Measurements from ENCODE around the gene ZSWIM8.

ZSWIM8 gene

GRCh38 chr10:73785721-73786511 is 510 bp downstream of the ZSWIM8 start:
- Histone ChIP-seq H3K4me3 (ENCODE audit: low read depth, low read length) (peak overlapping the region; percentile 93), H3K9me3 (ENCODE audit: control insufficient read depth, insufficient read depth, low read depth, low read length) (no peaks in the 10 kb centered on the region), H3K36me3 (ENCODE audit: control insufficient read depth in 2 of 2, insufficient read depth in 1 of 2, low read length in 2 of 2) (peaks cover 0 to 38% of the 10 kb centered on the region in 2 experiments; a peak in 2 of 3 replicates), H3K27ac (ENCODE audit: extremely low read depth, low read depth, low read length) (peak overlapping the region; percentile 74), H3K4me1 (ENCODE audit: control insufficient read depth, insufficient read depth, low read length) (peaks cover 8% of the 10 kb centered on the region; the same call in 1 of the 2 replicates)
- ChIA-PET POLR2A (interaction anchor here (0.6 to 2.1 kb wide), 11 partner anchors 9 to 393 kb away, joined by 3 to 18 read pairs (median 4); a partner anchor contains a TSS), CTCF (no interaction called here)
- TF ChIP-seq PRDM4 (tag by site-specific recombination; IDR thresholded peaks at IDR 0.05) (no peak), PATZ1 (tag by site-specific recombination; IDR thresholded peaks at IDR 0.05) (0 out of 2 replicates have a peak, but pooled peaks have one; percentile 41), ZBTB20 (tag by site-specific recombination; IDR thresholded peaks at IDR 0.05) (peak; percentile 55; the same call in 1 of the 2 replicates), ZNF398 (tag by site-specific recombination; IDR thresholded peaks at IDR 0.05) (peak; percentile 94), ZIC2 (tag by site-specific recombination; IDR thresholded peaks at IDR 0.05) (peak; percentile 56), SCRT1 (tag by site-specific recombination; IDR thresholded peaks at IDR 0.05; ENCODE audit: borderline replicate concordance) (peak; percentile 69), SP3 (tag by site-specific recombination; IDR thresholded peaks at IDR 0.05) (peak; percentile 18; the same call in 1 of the 2 replicates), GLIS2 (tag by site-specific recombination; IDR thresholded peaks at IDR 0.05) (peak; percentile 90), ZNF677 (tag by site-specific recombination; IDR thresholded peaks at IDR 0.05) (0 out of 2 replicates have a peak, but pooled peaks have one; percentile 11), CTCF (tag by site-specific recombination; IDR thresholded peaks at IDR 0.05) (0 out of 2 replicates have a peak, but pooled peaks have one; percentile 7), SP2 (tag by site-specific recombination; IDR thresholded peaks at IDR 0.05) (0 out of 2 replicates have a peak, but pooled peaks have one; percentile 11), ZNF223 (tag by site-specific recombination; IDR thresholded peaks at IDR 0.05) (no peak), KLF17 (tag by site-specific recombination; IDR thresholded peaks at IDR 0.05) (0 out of 2 replicates have a peak, but pooled peaks have one; percentile 7), ZNF747 (tag by site-specific recombination; IDR thresholded peaks at IDR 0.05) (no peak), EGR2 (tag by site-specific recombination; IDR thresholded peaks at IDR 0.05; ENCODE audit: low read depth) (peak; percentile 60; the same call in 1 of the 2 replicates), ZNF776 (tag by site-specific recombination; IDR thresholded peaks at IDR 0.05; ENCODE audit: borderline replicate concordance) (no peak), ZFHX2 (tag by site-specific recombination; conservative IDR thresholded peaks at IDR 0.05) (peak; percentile 73), ZNF600 (tag by site-specific recombination; IDR thresholded peaks at IDR 0.05) (peak; percentile 44), BCL11B (tag by site-specific recombination; IDR thresholded peaks at IDR 0.05; ENCODE audit: low read depth) (no peak), KLF9 (tag by site-specific recombination; IDR thresholded peaks at IDR 0.05; ENCODE audit: low read depth) (peak; percentile 77), REST (tag by site-specific recombination; IDR thresholded peaks at IDR 0.05) (peak; percentile 100), ZNF629 (tag by site-specific recombination; IDR thresholded peaks at IDR 0.05) (0 out of 2 replicates have a peak, but pooled peaks have one; percentile 12), ZBTB17 (tag by site-specific recombination; IDR thresholded peaks at IDR 0.05) (peak; percentile 73), MEIS1 (CRISPR knock-in tag; IDR thresholded peaks at IDR 0.05; ENCODE audit: borderline replicate concordance) (no peak)

Measured in HEK293 (cell line).